Prostate gland (tissue), 2 donors: ENCODE results near the gene HEATR5B.

Source experiments
- POLR2A ChIP-seq: fragments of 450-650 bp; IDR thresholded peaks from one replicate; pipeline ENCODE4 v1.6.1; 2016; ENCODE audit warnings: antibody characterized with exemption, mild to moderate bottlenecking
- POLR2AphosphoS5 ChIP-seq: sonication (generic); formaldehyde crosslinking; IDR thresholded peaks from one replicate; pipeline ENCODE4 v1.6.1; 2017; ENCODE audit warnings: antibody characterized with exemption
- TF ChIP-seq, protein P1 (sequence below), 4 experiments: fragments of 200-600 bp in 2 of 4; fragments of 450-650 bp in 2 of 4; sonication (generic) in 2 of 4; IDR thresholded peaks; 1 replicate in 3 of 4; 2 replicates in 1 of 4; pipeline ENCODE4 v1.5.1; 2016 to 2019; ENCODE audit warnings: antibody characterized with exemption in 4 of 4, mild to moderate bottlenecking in 2 of 4, moderate library complexity in 2 of 4

DNA sequence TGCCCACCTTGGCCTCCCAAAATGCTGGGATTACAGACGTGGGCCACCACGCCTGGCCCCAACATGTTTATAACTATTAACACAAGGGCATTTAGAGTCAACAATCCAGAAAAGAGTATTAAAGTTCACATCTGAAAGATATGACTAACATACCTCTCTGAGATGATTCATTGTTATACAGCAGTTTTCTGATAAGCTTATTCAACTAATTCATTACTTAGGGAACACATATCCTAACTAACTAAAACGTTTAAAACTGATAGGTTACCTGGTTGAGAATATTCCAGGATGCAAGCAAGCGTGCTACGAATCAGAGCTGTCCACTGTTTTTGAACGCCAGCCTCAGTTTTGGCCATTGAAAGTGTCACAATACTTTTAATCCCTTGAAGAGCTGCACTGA, 83.9 kb downstream of the HEATR5B start:
- TF ChIP-seq POLR2AphosphoS5 (no peak), POLR2A (no peak)
- TF ChIP-seq, protein P1, sequence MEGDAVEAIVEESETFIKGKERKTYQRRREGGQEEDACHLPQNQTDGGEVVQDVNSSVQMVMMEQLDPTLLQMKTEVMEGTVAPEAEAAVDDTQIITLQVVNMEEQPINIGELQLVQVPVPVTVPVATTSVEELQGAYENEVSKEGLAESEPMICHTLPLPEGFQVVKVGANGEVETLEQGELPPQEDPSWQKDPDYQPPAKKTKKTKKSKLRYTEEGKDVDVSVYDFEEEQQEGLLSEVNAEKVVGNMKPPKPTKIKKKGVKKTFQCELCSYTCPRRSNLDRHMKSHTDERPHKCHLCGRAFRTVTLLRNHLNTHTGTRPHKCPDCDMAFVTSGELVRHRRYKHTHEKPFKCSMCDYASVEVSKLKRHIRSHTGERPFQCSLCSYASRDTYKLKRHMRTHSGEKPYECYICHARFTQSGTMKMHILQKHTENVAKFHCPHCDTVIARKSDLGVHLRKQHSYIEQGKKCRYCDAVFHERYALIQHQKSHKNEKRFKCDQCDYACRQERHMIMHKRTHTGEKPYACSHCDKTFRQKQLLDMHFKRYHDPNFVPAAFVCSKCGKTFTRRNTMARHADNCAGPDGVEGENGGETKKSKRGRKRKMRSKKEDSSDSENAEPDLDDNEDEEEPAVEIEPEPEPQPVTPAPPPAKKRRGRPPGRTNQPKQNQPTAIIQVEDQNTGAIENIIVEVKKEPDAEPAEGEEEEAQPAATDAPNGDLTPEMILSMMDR (IDR thresholded peaks at IDR 0.05) = no peak
